ENCODE results near the gene RFXANK.
"Not testable (repeated sequence)": the region's sequence is repeated elsewhere in the genome, so short reads cannot be mapped to it uniquely, and the experiment has no call there.

RFXANK gene

DNA sequence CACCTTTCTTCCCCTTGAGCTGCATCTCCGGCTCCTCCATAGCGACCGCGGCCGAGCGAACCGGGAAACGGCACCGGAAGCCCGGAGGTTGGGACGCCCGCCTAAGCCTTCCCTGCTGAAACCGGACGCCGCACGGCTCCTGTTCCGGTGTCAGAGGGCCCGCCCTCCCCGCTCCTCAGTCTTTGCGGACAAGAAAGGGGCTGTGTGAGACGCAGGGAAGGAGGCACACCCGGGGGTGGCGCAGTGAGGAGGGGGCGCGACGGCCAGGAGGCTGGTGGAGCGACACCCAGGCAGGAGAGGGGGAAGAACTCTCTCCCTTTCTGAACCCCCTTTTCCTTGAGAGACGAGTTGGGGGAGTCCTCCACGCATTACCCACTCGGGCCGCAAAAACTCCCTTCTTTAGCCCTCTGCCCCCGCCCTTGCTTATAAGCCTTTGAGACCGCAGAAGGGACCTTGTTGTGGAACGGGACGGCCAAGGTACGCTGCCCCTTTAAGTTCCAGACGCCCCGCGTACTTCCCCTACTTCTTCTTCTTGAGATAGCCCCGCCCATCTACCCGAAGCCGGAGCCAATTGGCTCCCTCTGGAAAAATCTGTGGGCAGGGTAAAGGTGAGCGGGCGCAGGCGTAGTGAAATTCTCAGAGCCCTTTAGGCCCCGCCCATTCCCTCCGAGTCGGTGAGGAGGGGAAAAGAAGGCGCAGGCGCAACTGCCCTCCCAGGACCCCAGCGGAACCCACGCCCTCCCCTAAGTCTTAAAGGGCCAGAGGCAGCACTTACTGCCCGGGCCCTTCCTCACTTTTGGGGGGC, at the start of gene RFXANK, which contains the start of gene BORCS8:
TSS of gene RFXANK (plus strand) at position 181 of the 805 bp plus-strand sequence. CDS start 1,689 bp downstream, outside the sequence.
TSS of gene BORCS8 (minus strand) at position 75 of the 805 bp plus-strand sequence. CDS start at position 40, 35 bp downstream.
- TF ChIP-seq CTCF (IDR thresholded peaks at IDR 0.05; ENCODE audit: borderline replicate concordance, control extremely low read depth, extremely low read depth, insufficient read depth, missing control alignments): no peak
- in situ Hi-C loops (cut with MboI; ENCODE audit: low sequenced_read_pairs, unreplicated experiment): loop anchor here (25.0 kb wide), 1 partner anchor 295 kb away; no protein-coding TSS in a partner anchor
- peak; percentile 98 for DNase-seq (ENCODE audit: low spot score)

- DNase-seq (ENCODE audit: low spot score): no peak
- in situ Hi-C loops (cut with MboI; ENCODE audit: low sequenced_read_pairs, unreplicated experiment): loop anchor here (5.0 kb wide), 1 partner anchor 40 kb away; no protein-coding TSS in a partner anchor
- TF ChIP-seq CTCF (IDR thresholded peaks at IDR 0.05; ENCODE audit: borderline replicate concordance, control extremely low read depth, extremely low read depth, insufficient read depth, missing control alignments): no peak
Measured at GRCh38 chr19:19142347-19142746, 49.7 kb upstream of the RFXANK start.

- DNase-seq (ENCODE audit: low spot score): no peak
- TF ChIP-seq CTCF (IDR thresholded peaks at IDR 0.05; ENCODE audit: borderline replicate concordance, control extremely low read depth, extremely low read depth, insufficient read depth, missing control alignments): no peak
- in situ Hi-C loops (cut with MboI; ENCODE audit: low sequenced_read_pairs, unreplicated experiment): no loop called here
Measured at GRCh38 chr19:19145281-19145680, 46.8 kb upstream of the RFXANK start.

DNA sequence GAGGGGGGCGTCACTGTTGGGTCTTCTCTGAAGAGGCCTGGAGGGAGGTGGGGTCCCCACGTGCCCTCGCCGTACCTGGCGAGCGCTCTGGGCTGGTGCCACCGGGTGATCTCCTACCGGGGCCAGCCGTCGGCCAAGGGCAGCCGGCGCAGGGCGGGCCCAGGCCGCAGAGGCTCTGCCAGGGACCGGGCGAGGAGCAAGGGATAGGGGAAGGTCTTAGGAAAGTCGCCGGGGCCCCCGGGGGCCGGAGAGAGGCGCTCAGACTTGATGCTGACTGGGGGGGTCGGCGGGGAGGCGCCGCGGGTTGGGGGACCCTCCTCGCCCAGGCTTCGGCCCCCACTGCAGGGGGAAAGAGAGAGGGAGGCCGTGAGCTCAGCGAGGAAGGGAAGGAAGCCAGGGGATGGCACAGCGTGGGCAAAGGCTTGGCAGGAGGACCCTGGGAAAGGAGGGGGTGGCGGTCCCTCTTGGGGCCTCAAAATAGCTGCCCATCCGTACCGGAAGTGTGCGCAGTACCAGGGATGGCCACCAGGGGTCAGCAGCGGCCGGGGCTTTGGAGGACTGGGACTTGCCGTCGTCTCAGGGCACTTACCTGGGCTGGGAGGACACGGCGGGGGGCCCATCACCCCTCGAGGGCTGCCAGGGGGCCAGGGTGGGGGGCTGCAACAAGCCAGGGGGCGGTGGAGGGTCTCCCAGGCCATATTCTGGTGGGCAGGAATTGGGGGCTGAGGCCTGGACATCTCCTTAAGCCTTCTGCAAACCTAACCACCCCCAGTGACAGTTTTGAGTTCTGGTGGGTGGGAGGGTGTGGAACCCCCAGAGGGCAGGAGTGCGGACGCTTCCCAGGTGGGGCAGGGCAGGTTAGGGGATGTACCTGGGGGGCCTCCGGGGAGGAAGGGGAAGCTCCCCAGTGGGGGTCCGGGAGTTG, 46.1 kb upstream of the RFXANK start:
- in situ Hi-C loops (cut with MboI; ENCODE audit: low sequenced_read_pairs, unreplicated experiment): no loop called here
- DNase-seq (ENCODE audit: low spot score): peak; percentile 92

GRCh38 chr19:19146865-19147264, 45.2 kb upstream of the RFXANK start:
- no peak for TF ChIP-seq CTCF (IDR thresholded peaks at IDR 0.05; ENCODE audit: borderline replicate concordance, control extremely low read depth, extremely low read depth, insufficient read depth, missing control alignments)
- DNase-seq (ENCODE audit: low spot score): no peak
- in situ Hi-C loops (cut with MboI; ENCODE audit: low sequenced_read_pairs, unreplicated experiment): no loop called here

More for the DNA sequence above, 46.1 kb upstream of the RFXANK start:
- peak; percentile 97 for TF ChIP-seq CTCF (IDR thresholded peaks at IDR 0.05; ENCODE audit: borderline replicate concordance, control extremely low read depth, extremely low read depth, insufficient read depth, missing control alignments)

DNA sequence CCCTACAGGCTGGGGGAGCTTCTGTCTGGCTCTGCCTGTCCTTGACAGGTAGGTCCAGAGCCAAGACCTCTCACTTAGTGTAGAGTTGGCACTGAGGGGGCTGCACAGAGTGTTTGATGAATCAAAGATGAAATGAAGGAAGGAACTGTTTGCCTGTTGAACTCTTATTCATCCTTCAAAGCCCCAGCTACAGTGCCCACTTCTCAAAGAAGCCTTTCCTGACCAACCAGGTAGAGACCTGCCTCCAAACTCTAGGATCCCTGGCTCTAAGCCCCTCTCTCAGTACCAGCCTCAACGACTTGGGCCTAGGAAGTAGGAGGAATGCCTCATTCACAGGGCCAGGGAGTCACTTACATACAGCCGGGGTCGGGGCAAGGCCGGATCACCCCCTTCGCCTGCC, 44.7 kb upstream of the RFXANK start:
- in situ Hi-C loops (cut with MboI; ENCODE audit: low sequenced_read_pairs, unreplicated experiment): no loop called here
- no peak for TF ChIP-seq CTCF (IDR thresholded peaks at IDR 0.05; ENCODE audit: borderline replicate concordance, control extremely low read depth, extremely low read depth, insufficient read depth, missing control alignments)
- DNase-seq (ENCODE audit: low spot score): no peak

DNA sequence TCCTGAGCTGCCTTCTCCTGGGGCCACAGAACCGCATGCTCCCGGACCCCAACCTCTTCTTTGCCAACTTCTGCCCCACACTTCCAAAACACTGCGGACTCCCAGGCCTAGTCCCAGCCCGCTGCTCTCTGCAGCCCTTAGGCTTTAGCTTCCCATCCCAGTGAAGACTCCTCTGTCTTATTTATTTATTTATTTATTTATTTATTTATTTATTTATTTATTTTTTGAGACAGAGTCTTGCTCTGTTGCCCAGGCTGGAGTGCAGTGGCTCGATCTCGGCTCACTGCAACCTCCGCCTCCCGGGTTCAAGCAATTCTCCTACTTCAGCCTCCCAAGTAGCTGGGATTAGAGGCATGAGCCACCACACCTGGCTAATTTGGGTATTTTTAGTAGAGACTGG, 43.6 kb upstream of the RFXANK start:
- DNase-seq (ENCODE audit: low spot score); in situ Hi-C loops (cut with MboI; ENCODE audit: low sequenced_read_pairs, unreplicated experiment): not testable (repeated sequence)
